Measurements from ENCODE around the gene ATXN1. TPM values are rescaled to one million over a fixed set of nuclear protein-coding genes. Genes with fewer than 3 reads are reported as not detected.

Gene ATXN1
- total RNA-seq (2014; rRNA removed; shearing (Covaris generic)): 20.8 and 24.8 TPM in 2 replicates

GRCh38 chr6:16760516-16761470, at the start of gene ATXN1:
Gene ATXN1, minus strand, starts transcription at chr6:16761460.
- Histone ChIP-seq H3K4me1 (replicated peaks) (peaks cover 47% of the 10 kb centered on the region), H3K4me3 (peak within 1 kb of the TSS; percentile 86), H3K36me3 (peaks cover 9% of the 10 kb centered on the region), H3K27me3 (replicated peaks) (no peaks in the 10 kb centered on the region), H3K27ac (peak within 1 kb of the TSS; percentile 89), H3K9me3 (replicated peaks) (no peaks in the 10 kb centered on the region)
- peak; percentile 57 to 60 for DNase-seq (ENCODE audit: low read depth in 1 of 2, low spot score in 2 of 2)

GRCh38 chr6:16810411-16810810, 49.2 kb upstream of the ATXN1 start:
- H3K36me3 ChIP-seq: no peaks in the 10 kb centered on the region
- H3K27me3 ChIP-seq (replicated peaks): no peaks in the 10 kb centered on the region
- no peak overlapping the region for H3K27ac ChIP-seq
- H3K4me3 ChIP-seq: no peak overlapping the region
- no peaks in the 10 kb centered on the region for H3K4me1 ChIP-seq (replicated peaks)
- DNase-seq (ENCODE audit: low read depth in 1 of 2, low spot score in 2 of 2): no peak
- peaks cover 12% of the 10 kb centered on the region for H3K9me3 ChIP-seq (replicated peaks)

GRCh38 chr6:16809753-16810358, 48.6 kb upstream of the ATXN1 start:
- Histone ChIP-seq H3K4me3 (no peak overlapping the region), H3K27me3 (replicated peaks) (no peaks in the 10 kb centered on the region), H3K4me1 (replicated peaks) (0 out of 2 replicates have a peak, but pooled peaks cover 2% of the 10 kb centered on the region), H3K9me3 (replicated peaks) (peaks cover 12% of the 10 kb centered on the region), H3K27ac (no peak overlapping the region), H3K36me3 (no peaks in the 10 kb centered on the region)
- no peak for DNase-seq (ENCODE audit: low read depth in 1 of 2, low spot score in 2 of 2)

GRCh38 chr6:16807956-16808355, 46.7 kb upstream of the ATXN1 start:
- no peaks in the 10 kb centered on the region for H3K27me3 ChIP-seq (replicated peaks)
- no peak overlapping the region for H3K27ac ChIP-seq
- DNase-seq (ENCODE audit: low read depth in 1 of 2, low spot score in 2 of 2): no peak
- H3K4me3 ChIP-seq: no peak overlapping the region
- peaks cover 9% of the 10 kb centered on the region; the same call in 1 of the 2 replicates for H3K4me1 ChIP-seq (replicated peaks)
- no peaks in the 10 kb centered on the region for H3K36me3 ChIP-seq
- H3K9me3 ChIP-seq (replicated peaks): peaks cover 6% of the 10 kb centered on the region; the same call in 1 of the 2 replicates

- DNase-seq (ENCODE audit: low read depth in 1 of 2, low spot score in 2 of 2): no peak
- H3K27ac ChIP-seq: no peak overlapping the region
- H3K9me3 ChIP-seq (replicated peaks): 0 out of 2 replicates have a peak, but pooled peaks cover 2% of the 10 kb centered on the region
- no peak overlapping the region for H3K4me3 ChIP-seq
- no peaks in the 10 kb centered on the region for H3K27me3 ChIP-seq (replicated peaks)
- H3K4me1 ChIP-seq (replicated peaks): peaks cover 9% of the 10 kb centered on the region
- no peaks in the 10 kb centered on the region for H3K36me3 ChIP-seq
These were observed 45.1 kb upstream of the ATXN1 start for GRCh38 chr6:16806363-16806762.

- Histone ChIP-seq H3K36me3 (no peaks in the 10 kb centered on the region), H3K27ac (no peak overlapping the region), H3K27me3 (replicated peaks) (no peaks in the 10 kb centered on the region), H3K4me1 (replicated peaks) (peaks cover 15% of the 10 kb centered on the region), H3K9me3 (replicated peaks) (0 out of 2 replicates have a peak, but pooled peaks cover 2% of the 10 kb centered on the region), H3K4me3 (no peak overlapping the region)
- DNase-seq (ENCODE audit: low read depth in 1 of 2, low spot score in 2 of 2): no peak
These were observed 44.1 kb upstream of the ATXN1 start for GRCh38 chr6:16805243-16805950.

- Histone ChIP-seq H3K36me3 (no peaks in the 10 kb centered on the region), H3K9me3 (replicated peaks) (0 out of 2 replicates have a peak, but pooled peaks cover 2% of the 10 kb centered on the region), H3K4me3 (no peak overlapping the region), H3K27me3 (replicated peaks) (no peaks in the 10 kb centered on the region), H3K4me1 (replicated peaks) (peaks cover 19% of the 10 kb centered on the region), H3K27ac (no peak overlapping the region)
- DNase-seq (ENCODE audit: low read depth in 1 of 2, low spot score in 2 of 2): no peak
These were observed 43.4 kb upstream of the ATXN1 start for GRCh38 chr6:16804546-16805242.

- no peak overlapping the region for H3K27ac ChIP-seq
- H3K36me3 ChIP-seq: no peaks in the 10 kb centered on the region
- H3K4me1 ChIP-seq (replicated peaks): peaks cover 20% of the 10 kb centered on the region
- no peaks in the 10 kb centered on the region for H3K9me3 ChIP-seq (replicated peaks)
- H3K4me3 ChIP-seq: no peak overlapping the region
- H3K27me3 ChIP-seq (replicated peaks): no peaks in the 10 kb centered on the region
- no peak for DNase-seq (ENCODE audit: low read depth in 1 of 2, low spot score in 2 of 2)
These were observed 42.3 kb upstream of the ATXN1 start for GRCh38 chr6:16803294-16804200.

GRCh38 chr6:16802071-16802470, 40.8 kb upstream of the ATXN1 start:
- Histone ChIP-seq H3K4me3 (no peak overlapping the region), H3K4me1 (replicated peaks) (peaks cover 20% of the 10 kb centered on the region), H3K36me3 (no peaks in the 10 kb centered on the region), H3K27ac (no peak overlapping the region), H3K27me3 (replicated peaks) (no peaks in the 10 kb centered on the region), H3K9me3 (replicated peaks) (no peaks in the 10 kb centered on the region)
- DNase-seq (ENCODE audit: low read depth in 1 of 2, low spot score in 2 of 2): no peak

- Histone ChIP-seq H3K9me3 (replicated peaks) (no peaks in the 10 kb centered on the region), H3K27me3 (replicated peaks) (no peaks in the 10 kb centered on the region), H3K4me3 (no peak overlapping the region), H3K4me1 (replicated peaks) (peaks cover 20% of the 10 kb centered on the region), H3K36me3 (no peaks in the 10 kb centered on the region), H3K27ac (no peak overlapping the region)
- no peak for DNase-seq (ENCODE audit: low read depth in 1 of 2, low spot score in 2 of 2)
These were observed 39.7 kb upstream of the ATXN1 start for GRCh38 chr6:16800942-16801341.

GRCh38 chr6:16800341-16800740, 39.1 kb upstream of the ATXN1 start:
- Histone ChIP-seq H3K4me3 (no peak overlapping the region), H3K4me1 (replicated peaks) (peaks cover 20% of the 10 kb centered on the region), H3K9me3 (replicated peaks) (no peaks in the 10 kb centered on the region), H3K36me3 (no peaks in the 10 kb centered on the region), H3K27ac (no peak overlapping the region), H3K27me3 (replicated peaks) (no peaks in the 10 kb centered on the region)
- no peak for DNase-seq (ENCODE audit: low read depth in 1 of 2, low spot score in 2 of 2)

GRCh38 chr6:16799279-16800193, 38.3 kb upstream of the ATXN1 start:
- Histone ChIP-seq H3K36me3 (no peaks in the 10 kb centered on the region), H3K4me1 (replicated peaks) (peaks cover 17% of the 10 kb centered on the region), H3K4me3 (no peak overlapping the region), H3K9me3 (replicated peaks) (no peaks in the 10 kb centered on the region), H3K27me3 (replicated peaks) (no peaks in the 10 kb centered on the region), H3K27ac (no peak overlapping the region)
- no peak for DNase-seq (ENCODE audit: low read depth in 1 of 2, low spot score in 2 of 2)

Measured in SJSA1 (cell line).